Neuronal stem cell (in vitro differentiated cells): ENCODE results near the gene ADAMTSL1.

ENCODE experiments used
- DNase-seq: peaks from one replicate; pipeline ENCODE4 v3.0.0-alpha.2; 2013; ENCODE audit warnings: low spot score
- H2AFZ ChIP-seq: one replicate; pipeline ENCODE4 v1.6.1; 2013; ENCODE audit warnings: mild to moderate bottlenecking, low read length, inconsistent platforms
- H2AK5ac ChIP-seq: 2 replicates; pipeline ENCODE4 v1.6.1; 2013; ENCODE audit warnings: low read depth, mild to moderate bottlenecking, inconsistent platforms, low read length, moderate library complexity, mixed read lengths
- H2BK120ac ChIP-seq: 2 replicates; pipeline ENCODE4 v1.6.1; 2013; ENCODE audit warnings: low read depth, mild to moderate bottlenecking, inconsistent platforms, low read length, moderate library complexity, mixed read lengths
- H2BK12ac ChIP-seq: one replicate; pipeline ENCODE4 v1.6.1; 2013; ENCODE audit warnings: low read length, inconsistent platforms
- H2BK15ac ChIP-seq: 2 replicates; pipeline ENCODE4 v1.6.1; 2013; ENCODE audit warnings: mild to moderate bottlenecking, low read length, inconsistent platforms, mixed read lengths
- H2BK5ac ChIP-seq: one replicate; pipeline ENCODE4 v1.6.1; 2013; ENCODE audit warnings: inconsistent platforms, mild to moderate bottlenecking, low read length, moderate library complexity
- H3K14ac ChIP-seq: one replicate; pipeline ENCODE4 v1.6.1; 2013; ENCODE audit warnings: low read length, inconsistent platforms
- H3K18ac ChIP-seq: 2 replicates; pipeline ENCODE4 v1.6.1; 2013; ENCODE audit warnings: low read length, inconsistent platforms
- H3K23ac ChIP-seq: 2 replicates; pipeline ENCODE4 v1.6.1; 2013; ENCODE audit warnings: low read depth, mild to moderate bottlenecking, mixed read lengths, low read length, inconsistent platforms; ENCODE audit not compliant: poor library complexity
- H3K27ac ChIP-seq: replicated peaks from 3 replicates; pipeline ENCODE4 v1.5.1; 2013; ENCODE audit warnings: low read length, inconsistent platforms
- H3K27me3 ChIP-seq, 3 experiments: 2 replicates each; pipeline ENCODE4 v1.6.1; 2013; ENCODE audit warnings: low read length in 3 of 3, mild to moderate bottlenecking in 2 of 3, inconsistent platforms in 1 of 3, low read depth in 1 of 3, mixed read lengths in 1 of 3, moderate library complexity in 1 of 3; ENCODE audit not compliant: control insufficient read depth in 3 of 3, insufficient read depth in 3 of 3
- H3K36me3 ChIP-seq, 2 donors: replicated peaks in 1 of 2; 2 replicates each; pipeline ENCODE4 v1.6.1; 2013; ENCODE audit warnings: low read length in 2 of 2; ENCODE audit not compliant: control insufficient read depth in 2 of 2, insufficient read depth in 2 of 2
- H3K4ac ChIP-seq: 2 replicates; pipeline ENCODE4 v1.6.1; 2013; ENCODE audit warnings: inconsistent platforms, mild to moderate bottlenecking, low read length, moderate library complexity
- H3K4me1 ChIP-seq, 2 donors: 1 replicate in 1 of 2; 2 replicates in 1 of 2; pipeline ENCODE4 v1.6.1; 2013; ENCODE audit warnings: low read length in 2 of 2, low read depth in 1 of 2; ENCODE audit not compliant: control insufficient read depth in 2 of 2, insufficient read depth in 1 of 2
- H3K4me2 ChIP-seq: one replicate; pipeline ENCODE4 v1.6.1; 2013; ENCODE audit warnings: mild to moderate bottlenecking, low read length, inconsistent platforms; ENCODE audit not compliant: insufficient read depth, poor library complexity, severe bottlenecking
- H3K4me3 ChIP-seq, 2 donors: 2 replicates each; pipeline ENCODE4 v1.5.1; 2013; ENCODE audit warnings: low read length in 2 of 2, mild to moderate bottlenecking in 2 of 2, inconsistent platforms in 1 of 2, moderate library complexity in 1 of 2
- H3K79me1 ChIP-seq: one replicate; pipeline ENCODE4 v1.6.1; 2013; ENCODE audit warnings: low read depth, mild to moderate bottlenecking, inconsistent platforms, low read length, moderate library complexity
- H3K9ac ChIP-seq: one replicate; pipeline ENCODE4 v1.6.1; 2013; ENCODE audit warnings: mild to moderate bottlenecking, low read depth, low read length, inconsistent platforms; ENCODE audit not compliant: poor library complexity
- H3K9me3 ChIP-seq, 2 donors: replicated peaks in 1 of 2; 2 replicates each; pipeline versions ENCODE3 to v1.6.1; 2013; ENCODE audit warnings: low read length in 2 of 2, mild to moderate bottlenecking in 2 of 2, inconsistent platforms in 1 of 2, low read depth in 1 of 2, mixed read lengths in 1 of 2, moderate library complexity in 1 of 2; ENCODE audit not compliant: control insufficient read depth in 2 of 2, insufficient read depth in 1 of 2
- H4K8ac ChIP-seq: one replicate; pipeline ENCODE4 v1.6.1; 2013; ENCODE audit warnings: low read depth, mild to moderate bottlenecking, inconsistent platforms, low read length, moderate library complexity
- H4K91ac ChIP-seq: one replicate; pipeline ENCODE4 v1.6.1; 2013; ENCODE audit warnings: low read length, low read depth, mild to moderate bottlenecking, inconsistent platforms; ENCODE audit not compliant: poor library complexity
- WGBS, 2 donors: extraction: QIAGEN DNeasy Blood & Tissue Kit; methylation state at CpG; one replicate each; pipeline ENCODE4 v1.1.7; 2013; ENCODE audit warnings: missing lambda C conversion rate in 2 of 2, mixed read lengths in 1 of 2; ENCODE audit not compliant: insufficient read length in 2 of 2, insufficient replicate concordance in 1 of 2; ENCODE audit errors: extremely low coverage in 2 of 2; 5-methylcytosine and 5-hydroxymethylcytosine counted together

Gene ADAMTSL1

DNA sequence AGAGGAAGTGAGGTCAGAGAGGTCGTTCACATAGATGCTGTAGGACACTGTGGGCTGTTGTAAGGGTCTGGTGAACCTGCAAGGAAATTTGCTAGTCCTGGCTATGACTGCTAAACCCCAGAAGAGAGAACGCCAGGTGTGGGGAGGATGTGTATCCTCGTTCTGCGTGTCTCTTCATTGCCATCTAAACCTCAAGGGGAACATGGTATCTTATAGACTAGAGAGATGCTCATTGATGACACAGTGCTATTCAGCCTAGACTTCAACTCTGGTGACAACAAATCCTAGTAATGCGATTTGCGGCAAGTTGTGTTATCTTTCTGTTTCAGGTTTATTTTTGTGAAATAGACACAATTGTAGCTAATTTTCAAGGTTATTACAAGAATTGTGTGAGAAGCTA is 140.2 kb downstream of the ADAMTSL1 start:
- no peak for DNase-seq
- no peak overlapping the region for H2BK5ac ChIP-seq
- no peaks in the 10 kb centered on the region for H3K27me3 ChIP-seq
- no peaks in the 10 kb centered on the region for H3K36me3 ChIP-seq
- no CpG with 5 or more reads among the region's 6 CpGs for WGBS, 2 donors
- H2AFZ ChIP-seq, result no peak overlapping the region
- no peak overlapping the region for H3K9ac ChIP-seq
- H3K4me2 ChIP-seq, result no peak overlapping the region
- H3K14ac ChIP-seq, result no peak overlapping the region
- H3K27ac ChIP-seq, result no peak overlapping the region
- no peak overlapping the region for H2AK5ac ChIP-seq
- no peak overlapping the region for H2BK15ac ChIP-seq
- no peaks in the 10 kb centered on the region for H3K9me3 ChIP-seq
- H3K18ac ChIP-seq, result no peak overlapping the region
- H3K4me1 ChIP-seq, result peaks cover 0 to 2% of the 10 kb centered on the region in 2 donors
- H3K4me3 ChIP-seq, result no peak overlapping the region
- no peak overlapping the region for H2BK120ac ChIP-seq
- H3K79me1 ChIP-seq, result no peaks in the 10 kb centered on the region
- no peak overlapping the region for H4K8ac ChIP-seq
- H4K91ac ChIP-seq, result no peak overlapping the region
- H2BK12ac ChIP-seq, result no peak overlapping the region
- H3K23ac ChIP-seq, result no peak overlapping the region
- H3K4ac ChIP-seq, result no peak overlapping the region

DNA sequence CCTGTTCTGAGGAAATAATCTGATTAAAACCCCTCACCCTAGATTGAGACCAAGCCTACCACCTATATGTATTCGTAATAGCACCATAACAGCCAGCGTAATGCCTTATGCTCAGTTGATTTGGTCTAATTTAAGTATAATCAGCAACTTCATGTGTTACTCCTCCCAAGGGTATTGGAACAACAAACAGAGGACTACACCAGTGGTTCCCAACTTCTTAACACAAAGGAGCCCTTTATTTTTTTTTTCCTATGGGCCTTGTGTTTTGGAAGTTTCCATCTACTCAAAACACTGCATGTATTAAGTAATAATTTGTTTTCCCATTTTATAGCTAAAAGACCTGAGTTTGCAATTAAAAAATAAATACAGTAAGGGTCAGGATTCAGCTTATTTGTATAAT is 140.7 kb downstream of the ADAMTSL1 start:
- no peak overlapping the region for H2BK5ac ChIP-seq
- no peak overlapping the region for H3K14ac ChIP-seq
- H3K4me3 ChIP-seq, result no peak overlapping the region
- no peak overlapping the region for H3K4ac ChIP-seq
- DNase-seq, result no peak
- no peaks in the 10 kb centered on the region for H3K36me3 ChIP-seq
- H3K9ac ChIP-seq, result no peak overlapping the region
- H3K4me2 ChIP-seq, result no peak overlapping the region
- no peaks in the 10 kb centered on the region for H3K9me3 ChIP-seq
- H4K91ac ChIP-seq, result no peak overlapping the region
- no peak overlapping the region for H3K27ac ChIP-seq
- H2AK5ac ChIP-seq, result no peak overlapping the region
- no peak overlapping the region for H2BK120ac ChIP-seq
- H3K27me3 ChIP-seq, result no peaks in the 10 kb centered on the region
- H3K23ac ChIP-seq, result no peak overlapping the region
- peaks cover under 1 to 2% of the 10 kb centered on the region in 2 donors for H3K4me1 ChIP-seq
- no peak overlapping the region for H2BK15ac ChIP-seq
- H2BK12ac ChIP-seq, result no peak overlapping the region
- H2AFZ ChIP-seq, result no peak overlapping the region
- no peak overlapping the region for H4K8ac ChIP-seq
- WGBS, 2 donors, result no CpG with 5 or more reads among the region's 2 CpGs
- H3K79me1 ChIP-seq, result no peaks in the 10 kb centered on the region
- no peak overlapping the region for H3K18ac ChIP-seq

DNA sequence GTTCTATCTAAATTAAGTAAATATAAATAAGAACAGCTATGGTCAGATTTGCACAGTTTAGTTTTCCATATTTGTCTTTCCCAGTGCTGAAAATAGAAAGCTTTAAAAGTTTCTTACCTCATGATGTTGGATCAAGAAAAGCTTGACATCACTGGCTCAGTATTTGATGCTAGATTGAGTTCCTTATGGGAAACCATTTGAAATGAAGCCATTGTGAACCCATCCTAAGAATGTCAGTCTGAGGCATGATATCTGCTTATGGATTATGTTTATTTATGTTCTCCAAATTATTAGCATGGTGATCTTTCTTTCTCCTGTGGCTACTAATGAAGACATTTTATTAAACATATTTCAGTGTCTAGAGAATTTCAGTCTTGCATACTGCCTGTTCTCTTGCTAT is 143.0 kb downstream of the ADAMTSL1 start:
- H3K79me1 ChIP-seq, result no peaks in the 10 kb centered on the region
- no peaks in the 10 kb centered on the region for H3K36me3 ChIP-seq
- peaks cover 0 to 1% of the 10 kb centered on the region in 2 donors for H3K4me1 ChIP-seq
- H2BK5ac ChIP-seq, result no peak overlapping the region
- H3K9ac ChIP-seq, result no peak overlapping the region
- H3K4me3 ChIP-seq, result no peak overlapping the region
- no peak overlapping the region for H3K23ac ChIP-seq
- H2AFZ ChIP-seq, result no peak overlapping the region
- no peak overlapping the region for H2AK5ac ChIP-seq
- H3K14ac ChIP-seq, result no peak overlapping the region
- H2BK15ac ChIP-seq, result no peak overlapping the region
- no peak overlapping the region for H3K4me2 ChIP-seq
- H3K4ac ChIP-seq, result no peak overlapping the region
- no peaks in the 10 kb centered on the region for H3K9me3 ChIP-seq
- no peak overlapping the region for H4K8ac ChIP-seq
- H2BK120ac ChIP-seq, result no peak overlapping the region
- H3K27ac ChIP-seq, result no peak overlapping the region
- no peak overlapping the region for H4K91ac ChIP-seq
- H3K27me3 ChIP-seq, result no peaks in the 10 kb centered on the region
- H2BK12ac ChIP-seq, result no peak overlapping the region
- no peak overlapping the region for H3K18ac ChIP-seq
- DNase-seq, result no peak

DNA sequence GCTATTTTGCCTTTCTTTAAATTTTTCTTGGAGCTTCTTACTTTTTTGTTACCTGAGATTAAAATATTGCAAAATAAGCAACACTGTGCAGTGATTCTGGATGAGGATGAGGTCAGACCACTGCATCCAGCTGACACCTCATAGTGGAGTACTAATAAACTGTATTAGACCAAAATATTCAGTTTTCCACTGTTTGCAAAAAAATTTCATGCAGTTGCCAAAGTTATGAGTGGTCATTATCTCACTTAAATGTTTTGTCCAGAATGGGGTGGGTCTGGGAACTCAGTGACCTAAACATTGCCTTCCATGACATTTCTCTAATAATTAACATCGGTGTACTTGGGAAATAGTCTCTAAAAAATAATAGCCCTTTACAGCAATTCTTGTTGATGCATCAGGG is 143.8 kb downstream of the ADAMTSL1 start:
- Histone ChIP-seq H3K18ac (no peak overlapping the region), H3K27me3 (no peaks in the 10 kb centered on the region), H2AFZ (no peak overlapping the region), H3K79me1 (no peaks in the 10 kb centered on the region), H3K36me3 (no peaks in the 10 kb centered on the region), H3K23ac (no peak overlapping the region), H2AK5ac (no peak overlapping the region), H3K9ac (no peak overlapping the region), H3K4me1 (peaks cover 0 to 1% of the 10 kb centered on the region in 2 donors), H2BK15ac (no peak overlapping the region), H3K9me3 (no peaks in the 10 kb centered on the region), H4K91ac (no peak overlapping the region), H3K4me2 (no peak overlapping the region), H2BK12ac (no peak overlapping the region), H3K4ac (no peak overlapping the region), H4K8ac (no peak overlapping the region), H3K27ac (no peak overlapping the region), H3K14ac (no peak overlapping the region), H3K4me3 (no peak overlapping the region), H2BK120ac (no peak overlapping the region), H2BK5ac (no peak overlapping the region)
- WGBS, 2 donors, result no CpG with 5 or more reads among the region's 1 CpG
- DNase-seq, result no peak
